Cortex of kidney (tissue), 1 donor: ENCODE results near the gene CCDC184.

Experiments used
- DNase-seq: peaks from one replicate; lab custom pipeline; 2025; lab: John Stamatoyannopoulos, UW

The CCDC184 gene

DNA sequence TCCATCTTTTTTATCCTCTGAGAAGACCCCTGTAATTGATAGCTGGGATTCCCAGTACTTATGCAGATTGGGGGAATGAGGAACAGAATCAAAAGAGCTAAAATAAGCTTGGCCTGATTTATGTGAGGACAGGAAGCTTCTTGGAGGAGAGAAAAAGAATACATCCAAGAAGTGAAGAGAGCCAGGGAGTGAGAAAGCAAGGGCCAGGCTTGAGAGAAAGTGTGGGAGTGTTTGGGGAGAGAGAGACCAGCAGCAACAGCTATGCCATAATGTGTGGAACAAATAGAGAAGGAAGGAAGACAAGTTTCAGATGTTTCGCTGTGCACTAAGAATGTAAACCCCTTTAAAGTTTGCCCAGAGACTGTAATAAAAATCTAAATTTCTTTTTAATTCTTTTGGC is 4.0 kb upstream of the CCDC184 start:
- no peak for DNase-seq

GRCh38 chr12:48180424-48180823 is 3.0 kb upstream of the CCDC184 start:
- DNase-seq: no peak

- DNase-seq: no peak
Observed at GRCh38 chr12:48180857-48181495, 2.5 kb upstream of the CCDC184 start.

GRCh38 chr12:48182631-48183030 is 813 bp upstream of the CCDC184 start:
- DNase-seq: no peak

- no peak for DNase-seq
Observed at GRCh38 chr12:48183876-48184548, 568 bp downstream of the CCDC184 start.

GRCh38 chr12:48184549-48184922 is 1.1 kb downstream of the CCDC184 start:
- no peak for DNase-seq

DNA sequence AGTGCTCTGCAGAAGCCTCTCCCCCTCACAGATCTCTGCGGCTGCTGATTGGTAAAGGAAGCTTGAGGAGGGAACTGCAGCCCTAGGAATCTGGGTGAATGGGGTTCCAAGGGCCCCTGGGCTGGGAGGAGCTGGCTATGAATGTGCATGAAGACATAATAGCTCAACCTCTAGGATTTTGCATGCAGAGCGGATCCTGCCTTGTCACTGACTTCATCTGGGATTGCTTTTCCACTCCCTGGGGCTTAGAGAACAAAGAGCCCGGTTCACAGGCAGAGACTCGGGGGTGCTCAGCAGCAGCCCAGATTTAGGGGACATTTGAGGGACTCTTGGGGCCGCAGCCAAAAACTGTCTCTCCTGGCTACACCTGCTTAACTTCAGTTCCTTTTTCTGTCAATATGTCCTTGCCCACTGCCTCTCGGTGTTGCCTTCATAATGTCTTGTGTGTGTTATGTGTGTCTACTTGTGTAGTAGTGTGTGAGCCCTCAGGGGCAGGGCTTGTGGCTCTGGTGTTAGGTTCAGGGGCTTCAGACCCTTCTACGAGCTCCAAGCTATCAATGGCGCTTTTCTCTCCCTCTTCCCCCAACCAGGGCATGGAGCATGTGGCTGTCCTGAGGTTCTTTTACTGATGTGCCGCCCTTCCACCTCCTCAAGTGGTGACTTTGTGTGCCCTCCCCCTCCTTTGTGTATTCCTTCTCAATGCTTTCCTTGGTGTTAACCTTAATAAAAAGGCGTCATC is 1.9 kb downstream of the CCDC184 start:
- DNase-seq: no peak

- no peak for DNase-seq
Observed at GRCh38 chr12:48187916-48188695, 4.7 kb downstream of the CCDC184 start.

DNA sequence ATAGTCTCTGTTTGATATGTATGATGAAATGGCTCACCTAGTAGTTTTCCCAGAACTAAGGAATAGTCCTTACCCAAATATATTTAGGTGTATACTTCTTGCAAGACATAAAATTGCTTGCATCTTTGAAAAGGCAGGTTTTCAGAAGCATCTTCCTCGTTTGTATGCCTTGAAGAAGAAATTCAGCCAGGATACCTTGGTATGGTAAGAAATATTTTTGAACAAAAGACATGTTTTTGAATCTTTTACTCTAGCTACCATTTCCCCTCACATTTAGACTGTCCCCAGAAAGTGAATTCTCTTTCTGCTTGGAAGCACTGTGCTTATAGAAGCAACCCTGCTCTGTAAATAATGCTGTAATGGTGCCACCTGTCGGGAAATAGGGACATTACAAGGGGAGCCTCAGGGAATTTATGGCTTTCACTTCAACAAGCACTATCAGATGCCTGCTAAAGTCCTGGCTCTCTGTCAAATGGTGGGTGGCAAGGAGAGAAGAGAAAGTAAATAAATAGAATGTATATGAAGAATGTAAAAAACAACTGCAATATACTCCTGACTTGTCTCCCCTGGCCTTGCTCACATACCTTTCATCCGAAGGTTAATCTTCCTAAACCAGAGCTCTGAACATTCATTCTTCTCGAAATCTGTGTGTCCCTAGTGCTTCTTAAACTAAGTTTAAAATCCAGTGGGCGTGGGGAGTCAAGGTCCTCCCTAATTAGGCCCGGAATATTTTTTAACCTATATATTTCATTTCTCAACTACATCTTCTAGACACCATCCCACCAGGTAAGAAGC is 6.1 kb downstream of the CCDC184 start:
- no peak for DNase-seq

DNA sequence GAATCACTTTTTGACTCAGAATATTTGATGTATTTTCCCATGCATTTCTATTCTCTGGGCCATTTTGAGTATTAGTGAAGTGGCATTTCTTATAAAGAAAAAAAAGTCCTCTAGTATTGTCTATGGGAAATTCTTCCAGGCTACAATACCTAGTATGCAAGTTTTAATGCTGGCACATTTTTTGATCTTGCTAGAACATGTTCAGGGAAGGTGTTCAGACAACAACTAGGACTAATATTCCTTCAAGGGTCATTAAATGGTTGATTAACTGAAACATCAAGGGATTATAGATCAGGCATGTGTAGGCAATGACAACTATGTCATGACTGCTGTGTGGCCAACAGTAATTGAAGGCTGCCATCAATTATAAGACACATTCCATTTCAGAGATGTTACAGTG is 7.7 kb downstream of the CCDC184 start:
- DNase-seq: no peak

GRCh38 chr12:48192861-48193260 is 9.4 kb downstream of the CCDC184 start:
- DNase-seq: no peak

DNA sequence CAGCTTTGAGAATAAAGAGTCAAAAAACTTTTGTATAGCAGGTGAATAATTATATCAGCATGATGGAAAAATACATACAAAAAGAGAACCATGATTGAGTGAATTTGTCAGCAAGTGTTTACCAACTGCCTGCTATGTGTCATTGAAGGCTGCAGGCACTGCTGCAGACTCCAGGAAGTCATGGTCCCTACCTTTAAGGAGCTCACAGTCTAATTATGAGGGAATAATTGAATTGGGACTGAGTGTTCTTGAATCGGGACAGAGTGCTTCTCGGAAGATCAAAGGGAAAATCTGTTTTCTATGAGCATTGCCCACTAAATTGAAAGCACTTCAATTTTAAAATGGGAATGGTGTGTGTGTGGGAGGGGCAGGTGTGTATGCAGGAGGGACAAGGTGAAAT is 10.2 kb downstream of the CCDC184 start:
- no peak for DNase-seq

GRCh38 chr12:48194799-48195201 is 11.4 kb downstream of the CCDC184 start:
- DNase-seq: no peak

- no peak for DNase-seq
Observed at GRCh38 chr12:48197549-48197970, 14.1 kb downstream of the CCDC184 start.

DNA sequence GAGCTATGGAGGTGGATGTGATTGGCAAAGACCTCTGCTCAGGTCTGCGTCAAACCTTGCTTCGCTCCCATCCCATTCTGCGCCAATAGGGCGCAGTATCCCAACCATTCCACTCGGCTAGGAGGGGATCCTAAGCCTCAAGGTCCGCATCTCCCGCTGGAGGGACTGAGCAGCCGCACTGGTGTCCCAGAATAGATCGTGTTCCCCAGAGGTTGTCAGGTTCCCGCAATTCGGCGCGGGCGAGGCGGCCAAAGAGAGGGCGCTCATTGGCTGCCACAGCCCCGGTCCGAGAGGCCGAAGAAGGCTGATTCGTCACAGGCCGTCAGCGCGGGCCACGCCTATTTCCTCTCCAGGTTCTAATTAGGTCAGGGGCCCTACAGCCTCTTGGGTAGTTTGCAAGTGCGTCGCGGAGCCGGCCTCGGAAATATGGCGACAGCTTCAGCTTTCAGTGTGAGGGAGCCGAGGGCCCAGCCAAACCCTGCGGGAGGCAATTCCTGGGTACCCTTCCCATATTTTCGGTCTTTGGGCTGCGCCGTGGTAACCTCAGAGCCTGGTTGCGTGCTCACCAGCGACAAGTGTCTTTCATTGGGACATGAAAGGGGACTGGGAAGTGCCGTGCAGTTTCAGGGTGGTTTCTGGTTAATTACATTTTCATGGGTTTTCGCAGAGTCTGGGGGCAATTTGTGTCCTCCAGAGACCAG is 14.7 kb downstream of the CCDC184 start:
- no peak for DNase-seq

- no peak for DNase-seq
Observed at GRCh38 chr12:48198672-48198971, 15.2 kb downstream of the CCDC184 start.

DNA sequence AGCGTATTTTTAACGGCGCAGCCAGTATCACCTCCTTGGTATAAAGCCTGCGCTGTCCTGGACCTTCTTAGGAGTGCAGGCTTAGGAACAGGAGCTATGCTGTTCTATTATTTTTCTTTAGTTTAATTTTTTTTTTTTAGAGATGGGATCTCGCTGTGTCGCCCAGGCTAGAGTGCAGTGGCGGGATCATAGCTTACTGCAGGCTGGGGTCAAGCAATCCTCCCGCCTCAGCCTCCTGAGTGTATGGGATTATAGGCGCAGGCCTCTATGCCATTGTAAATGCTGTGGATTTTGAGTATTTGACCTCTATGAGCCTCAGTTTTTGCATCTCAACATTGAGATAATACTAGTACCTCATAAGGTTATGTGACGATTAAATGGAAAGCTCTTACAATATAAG is 15.5 kb downstream of the CCDC184 start:
- no peak for DNase-seq

GRCh38 chr12:48199774-48200221 is 16.4 kb downstream of the CCDC184 start:
- DNase-seq: no peak

DNA sequence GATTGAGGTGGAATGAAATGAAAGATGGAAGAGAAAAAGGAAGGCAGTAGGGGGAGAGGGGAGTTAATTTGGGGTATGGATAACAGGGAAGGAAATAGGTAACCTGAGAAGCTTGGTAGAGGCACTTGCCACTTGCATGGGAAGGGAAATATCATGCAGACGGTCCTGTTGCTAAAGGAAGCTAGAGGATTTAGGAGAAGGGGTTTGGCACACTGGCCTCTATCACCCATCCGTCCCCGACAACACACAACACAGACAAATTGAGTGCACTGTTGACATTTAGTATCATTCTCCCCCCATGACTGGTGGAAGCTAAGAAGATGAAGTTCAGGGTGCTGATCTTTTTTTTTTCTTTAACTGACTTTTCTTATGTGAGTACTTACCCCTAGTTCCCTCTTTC is 17.6 kb downstream of the CCDC184 start:
- no peak for DNase-seq

- no peak for DNase-seq
Observed at GRCh38 chr12:48201516-48201915, 18.1 kb downstream of the CCDC184 start.

- DNase-seq: no peak
Observed at GRCh38 chr12:48202766-48203165, 19.3 kb downstream of the CCDC184 start.
